ENCODE measurements around the gene SCYL1. TPM values are rescaled to one million over a fixed set of nuclear protein-coding genes. Genes with fewer than 3 reads are reported as not detected.

SCYL1 gene
- total RNA-seq, 2 experiments from 2014 or later: 57.4 to 60.7 TPM

DNA sequence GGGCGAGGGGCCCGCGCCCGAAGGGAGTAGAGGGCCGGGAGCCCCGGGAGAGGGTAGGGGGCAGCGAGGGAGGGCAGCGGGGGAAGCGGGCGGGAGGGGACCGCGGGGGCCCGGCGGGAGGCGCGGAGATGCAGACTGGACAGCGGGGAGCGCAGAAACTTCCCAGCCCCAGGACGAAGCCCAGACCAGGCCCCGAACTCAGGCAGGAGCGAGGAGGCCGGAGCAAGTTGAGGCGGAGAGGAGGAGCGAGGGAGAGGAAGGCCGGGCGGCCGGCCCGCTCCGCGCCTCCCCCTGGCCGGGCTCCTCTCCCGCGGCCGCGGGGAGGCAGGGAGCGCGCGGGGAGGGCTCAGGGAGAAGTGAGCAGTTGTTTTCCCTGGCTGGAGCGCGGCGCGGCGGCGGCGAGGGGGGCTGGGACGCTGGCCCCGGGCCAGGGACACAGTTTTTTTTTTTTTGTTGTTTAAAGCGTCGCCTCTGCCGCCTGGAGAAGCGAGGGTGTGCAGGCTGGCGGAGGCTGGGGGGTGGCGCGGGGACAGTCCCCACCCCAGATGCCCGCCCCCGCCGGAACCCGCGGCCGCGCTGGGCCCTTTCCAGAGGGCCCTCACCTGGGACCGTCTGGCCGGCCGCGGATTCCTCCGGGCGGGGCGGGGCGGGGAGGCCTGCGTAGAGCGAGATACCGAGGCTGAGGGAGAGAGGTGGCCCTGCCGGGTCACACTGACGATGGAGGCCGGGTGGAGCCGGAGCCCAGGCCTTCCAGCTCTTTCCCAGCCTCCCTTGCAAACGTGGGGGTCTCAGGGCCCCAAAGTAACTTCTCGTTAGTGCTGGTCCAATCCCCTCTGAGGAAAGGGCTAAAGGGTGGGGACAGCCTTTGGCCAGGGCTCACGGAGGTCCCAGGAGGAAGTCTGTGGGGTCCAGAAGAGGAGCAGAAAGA, 33.4 kb downstream of the SCYL1 start, which contains the start of gene LTBP3:
Gene LTBP3 (minus strand): TSS at position 358 of the 928 bp plus-strand sequence. CDS start 400 bp downstream, outside the sequence.
- Mint-ChIP-seq H3K4me3 (peak within 1 kb of the TSS; percentile 94), H3K4me1 (ENCODE audit: low read depth) (peaks cover 59% of the 10 kb centered on the region), H3K27me3 (no peaks in the 10 kb centered on the region), H3K9me3 (no peaks in the 10 kb centered on the region), H3K36me3 (ENCODE audit: low read depth) (peaks cover 6% of the 10 kb centered on the region), H3K27ac (peak within 1 kb of the TSS; percentile 87)
- DNase-seq (peak in 7 of 14 experiments; percentile 36 to 73 (median 65)), ATAC-seq (ENCODE audit: poor library complexity) (peak; percentile 39)
- Histone ChIP-seq H3K4me3 (ENCODE audit: low read length) (peak within 1 kb of the TSS; percentile 63), H3K27ac (ENCODE audit: low read depth in 1 of 2, low read length in 2 of 2) (peak within 1 kb of the TSS; percentile 80), H3K36me3 (ENCODE audit: insufficient read depth, low read length) (no peaks in the 10 kb centered on the region), H3K9me3 (ENCODE audit: control insufficient read depth in 1 of 2, insufficient read depth in 1 of 2, low read length in 2 of 2) (no peaks in the 10 kb centered on the region), H3K4me1 (ENCODE audit: insufficient read depth, low read length) (peaks cover 80% of the 10 kb centered on the region), H3K27me3 (ENCODE audit: control insufficient read depth in 1 of 2, insufficient read depth in 2 of 2, low read length in 2 of 2) (no peaks in the 10 kb centered on the region)
- ChIA-PET CTCF (interaction anchor here (1.0 to 4.0 kb wide), 3 partner anchors 12 to 18 kb away, joined by 3 to 21 read pairs (median 9); partner anchors contain the start of gene ZNRD2), POLR2A (interaction anchor here (0.6 to 2.9 kb wide), 10 partner anchors 12 to 60 kb away, joined by 3 to 15 read pairs (median 4); partner anchors contain the start of genes EHBP1L1, MALAT1 and ZNRD2)
- intact Hi-C loops (cut with DNase I, micrococcal nuclease): no loop called here
- no peak for TF ChIP-seq CTCF (IDR thresholded peaks at IDR 0.05)

DNA sequence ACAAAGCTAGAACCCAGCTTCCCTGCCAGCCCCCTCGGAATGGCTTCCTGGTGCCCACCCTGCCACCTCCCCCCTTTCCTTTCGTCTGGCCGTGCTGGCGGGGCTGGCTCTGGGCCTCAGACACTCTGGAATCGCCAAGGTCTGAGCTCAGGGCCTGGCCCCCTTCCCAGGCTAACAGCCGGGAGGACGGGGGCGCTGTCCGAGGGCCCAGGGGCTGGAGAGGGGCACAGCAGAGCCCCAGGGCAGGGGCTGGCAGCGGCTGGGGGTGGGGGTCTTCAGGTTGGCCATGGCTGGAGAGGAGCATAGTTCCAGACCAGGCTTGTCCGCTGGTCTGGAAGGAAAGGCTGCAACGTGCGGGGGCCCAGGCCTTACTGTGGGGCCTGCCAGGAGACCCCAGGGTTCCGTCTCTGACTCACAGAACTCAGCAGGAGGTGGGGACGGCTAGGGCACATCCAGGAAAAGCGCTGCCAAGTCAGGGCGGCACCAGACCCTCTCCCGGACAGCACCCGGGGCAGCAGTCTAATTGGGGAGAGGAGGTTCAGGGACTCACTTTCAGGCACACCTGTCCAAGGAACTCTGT, 34.1 kb downstream of the SCYL1 start:
- H3K27ac ChIP-seq (ENCODE audit: low read depth in 1 of 2, low read length in 2 of 2): peak overlapping the region; percentile 80
- peaks cover 80% of the 10 kb centered on the region for H3K4me1 ChIP-seq (ENCODE audit: insufficient read depth, low read length)
- intact Hi-C loops (cut with DNase I, micrococcal nuclease): no loop called here
- H3K4me3 ChIP-seq (ENCODE audit: low read length): peak overlapping the region; percentile 59
- H3K36me3 ChIP-seq (ENCODE audit: insufficient read depth, low read length): no peaks in the 10 kb centered on the region
- ATAC-seq (ENCODE audit: poor library complexity): no peak
- no peaks in the 10 kb centered on the region for H3K9me3 ChIP-seq (ENCODE audit: control insufficient read depth in 1 of 2, insufficient read depth in 1 of 2, low read length in 2 of 2)
- CTCF ChIA-PET: interaction anchor here (1.0 to 2.3 kb wide), 2 partner anchors 11 to 18 kb away, joined by 3 to 9 read pairs; partner anchors contain the start of gene ZNRD2
- POLR2A ChIA-PET: interaction anchor here (0.7 to 2.9 kb wide), 7 partner anchors 11 to 60 kb away, joined by 3 to 15 read pairs (median 4); partner anchors contain the start of genes EHBP1L1, MALAT1 and ZNRD2
- peak overlapping the region; percentile 79 for H3K4me3 Mint-ChIP-seq
- H3K4me1 Mint-ChIP-seq (ENCODE audit: low read depth): peaks cover 63% of the 10 kb centered on the region
- H3K27ac Mint-ChIP-seq: peak overlapping the region; percentile 81
- peak in 1 of 14 experiments; percentile 27 for DNase-seq
- H3K27me3 ChIP-seq (ENCODE audit: control insufficient read depth in 1 of 2, insufficient read depth in 2 of 2, low read length in 2 of 2): no peaks in the 10 kb centered on the region
- no peak for TF ChIP-seq CTCF (IDR thresholded peaks at IDR 0.05)
- no peaks in the 10 kb centered on the region for H3K27me3 Mint-ChIP-seq
- peaks cover 4% of the 10 kb centered on the region for H3K36me3 Mint-ChIP-seq (ENCODE audit: low read depth)
- H3K9me3 Mint-ChIP-seq: no peaks in the 10 kb centered on the region

DNA sequence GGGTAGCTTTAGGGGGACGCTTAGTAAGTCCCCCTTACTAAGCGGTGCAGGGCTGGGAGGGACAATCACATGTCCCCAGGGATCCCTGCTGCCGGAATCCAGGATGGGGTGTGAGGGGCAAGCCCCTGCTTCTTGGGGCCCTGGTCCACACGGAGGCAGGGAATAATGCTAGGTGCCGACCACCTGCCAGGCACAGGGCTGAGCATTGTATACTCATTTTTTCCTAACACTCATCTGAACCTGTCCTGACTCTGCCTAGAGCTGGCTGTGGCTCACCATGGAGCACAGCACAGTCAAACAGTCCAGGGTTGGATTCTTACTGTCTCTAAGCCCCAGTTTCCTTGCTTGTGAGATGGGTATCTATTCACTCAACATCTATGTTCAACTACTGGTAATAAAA, 34.7 kb downstream of the SCYL1 start:
- no peak overlapping the region for H3K4me3 ChIP-seq (ENCODE audit: low read length)
- peak overlapping the region in 1 of 2 donors; percentile 80 for H3K27ac ChIP-seq (ENCODE audit: low read depth in 1 of 2, low read length in 2 of 2)
- Mint-ChIP-seq H3K36me3 (ENCODE audit: low read depth) (peaks cover 4% of the 10 kb centered on the region), H3K27ac (peak overlapping the region; percentile 81), H3K9me3 (no peaks in the 10 kb centered on the region), H3K27me3 (no peaks in the 10 kb centered on the region), H3K4me3 (peak overlapping the region; percentile 79), H3K4me1 (ENCODE audit: low read depth) (peaks cover 58% of the 10 kb centered on the region)
- no peak for TF ChIP-seq CTCF (IDR thresholded peaks at IDR 0.05)
- H3K27me3 ChIP-seq (ENCODE audit: control insufficient read depth in 1 of 2, insufficient read depth in 2 of 2, low read length in 2 of 2): no peaks in the 10 kb centered on the region
- intact Hi-C loops (cut with DNase I, micrococcal nuclease): no loop called here
- no peak for ATAC-seq (ENCODE audit: poor library complexity)
- DNase-seq: no peak
- ChIA-PET CTCF (interaction anchor here (1.5 to 2.3 kb wide), 2 partner anchors 11 to 19 kb away, joined by 3 to 9 read pairs; partner anchors contain the start of gene ZNRD2), POLR2A (interaction anchor here (0.7 to 3.8 kb wide), 6 partner anchors 10 to 61 kb away, joined by 3 to 15 read pairs (median 14); partner anchors contain the start of genes EHBP1L1, MALAT1 and ZNRD2)
- H3K9me3 ChIP-seq (ENCODE audit: control insufficient read depth in 1 of 2, insufficient read depth in 1 of 2, low read length in 2 of 2): no peaks in the 10 kb centered on the region
- H3K4me1 ChIP-seq (ENCODE audit: insufficient read depth, low read length): peaks cover 80% of the 10 kb centered on the region
- H3K36me3 ChIP-seq (ENCODE audit: insufficient read depth, low read length): no peaks in the 10 kb centered on the region

All from CD4-positive, alpha-beta T cell (primary cell).